ENCODE data around the gene CXCL16.

The CXCL16 gene

DNA sequence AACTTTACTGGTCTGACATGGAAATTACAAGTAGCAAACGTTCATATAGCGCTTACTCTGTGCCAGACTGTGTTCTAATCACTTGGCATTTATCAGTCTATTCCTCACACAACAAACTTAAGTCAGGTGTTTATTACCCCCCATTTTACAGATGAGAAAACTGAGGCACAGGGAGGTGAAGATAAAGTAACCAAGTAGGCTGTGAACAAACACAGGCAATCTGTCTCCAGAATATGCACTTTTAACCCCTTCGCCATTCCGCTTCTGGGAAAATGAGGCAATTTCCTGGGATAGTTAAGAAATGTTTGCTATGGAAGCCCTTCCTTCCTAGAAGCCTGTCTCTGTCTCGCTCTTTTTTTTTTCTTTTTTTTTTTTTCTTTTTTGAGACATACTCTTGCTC is 12.2 kb upstream of the CXCL16 start:
- H3K4me3 ChIP-seq (ENCODE audit: control insufficient read depth, low read depth, low read length) = no peak overlapping the region
- TF ChIP-seq, protein P1, sequence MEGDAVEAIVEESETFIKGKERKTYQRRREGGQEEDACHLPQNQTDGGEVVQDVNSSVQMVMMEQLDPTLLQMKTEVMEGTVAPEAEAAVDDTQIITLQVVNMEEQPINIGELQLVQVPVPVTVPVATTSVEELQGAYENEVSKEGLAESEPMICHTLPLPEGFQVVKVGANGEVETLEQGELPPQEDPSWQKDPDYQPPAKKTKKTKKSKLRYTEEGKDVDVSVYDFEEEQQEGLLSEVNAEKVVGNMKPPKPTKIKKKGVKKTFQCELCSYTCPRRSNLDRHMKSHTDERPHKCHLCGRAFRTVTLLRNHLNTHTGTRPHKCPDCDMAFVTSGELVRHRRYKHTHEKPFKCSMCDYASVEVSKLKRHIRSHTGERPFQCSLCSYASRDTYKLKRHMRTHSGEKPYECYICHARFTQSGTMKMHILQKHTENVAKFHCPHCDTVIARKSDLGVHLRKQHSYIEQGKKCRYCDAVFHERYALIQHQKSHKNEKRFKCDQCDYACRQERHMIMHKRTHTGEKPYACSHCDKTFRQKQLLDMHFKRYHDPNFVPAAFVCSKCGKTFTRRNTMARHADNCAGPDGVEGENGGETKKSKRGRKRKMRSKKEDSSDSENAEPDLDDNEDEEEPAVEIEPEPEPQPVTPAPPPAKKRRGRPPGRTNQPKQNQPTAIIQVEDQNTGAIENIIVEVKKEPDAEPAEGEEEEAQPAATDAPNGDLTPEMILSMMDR (IDR thresholded peaks at IDR 0.05; ENCODE audit: control insufficient read depth, insufficient read depth, low read depth, low read length, missing control alignments) = no peak
- no peak for DNase-seq (ENCODE audit: low read depth)

- no peak overlapping the region for H3K4me3 ChIP-seq (ENCODE audit: control insufficient read depth, low read depth, low read length)
- TF ChIP-seq, protein P1 (IDR thresholded peaks at IDR 0.05; ENCODE audit: control insufficient read depth, insufficient read depth, low read depth, low read length, missing control alignments) = no peak
- DNase-seq (ENCODE audit: low read depth) = no peak
Measured at GRCh38 chr17:4750606-4751005, 10.9 kb upstream of the CXCL16 start.

DNA sequence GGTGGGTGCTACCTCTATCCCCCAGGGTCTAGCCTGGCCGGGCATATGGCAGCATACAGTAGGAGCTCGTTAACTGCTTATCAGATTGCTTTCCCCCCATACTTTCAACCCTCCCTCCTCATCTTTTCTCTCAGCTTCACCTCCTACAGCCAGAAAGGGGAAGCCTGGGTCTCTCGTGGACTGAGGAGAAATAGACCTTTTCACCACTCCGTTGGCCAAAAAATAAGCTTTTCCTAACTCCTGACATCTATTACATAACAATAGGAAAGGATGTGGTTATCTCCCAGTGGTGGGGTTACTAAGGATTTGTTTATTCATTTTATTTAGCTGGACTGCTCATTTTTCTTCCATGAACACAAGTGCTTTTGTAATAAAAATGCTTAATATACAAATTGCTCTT is 9.0 kb upstream of the CXCL16 start:
- TF ChIP-seq, protein P1 (IDR thresholded peaks at IDR 0.05; ENCODE audit: control insufficient read depth, insufficient read depth, low read depth, low read length, missing control alignments) = no peak
- no peak overlapping the region for H3K4me3 ChIP-seq (ENCODE audit: control insufficient read depth, low read depth, low read length)

GRCh38 chr17:4747847-4748246 is 8.1 kb upstream of the CXCL16 start:
- no peak for DNase-seq (ENCODE audit: low read depth)
- no peak overlapping the region for H3K4me3 ChIP-seq (ENCODE audit: control insufficient read depth, low read depth, low read length)

More for the DNA sequence above, 9.0 kb upstream of the CXCL16 start:
- no peak for DNase-seq (ENCODE audit: low read depth)

DNA sequence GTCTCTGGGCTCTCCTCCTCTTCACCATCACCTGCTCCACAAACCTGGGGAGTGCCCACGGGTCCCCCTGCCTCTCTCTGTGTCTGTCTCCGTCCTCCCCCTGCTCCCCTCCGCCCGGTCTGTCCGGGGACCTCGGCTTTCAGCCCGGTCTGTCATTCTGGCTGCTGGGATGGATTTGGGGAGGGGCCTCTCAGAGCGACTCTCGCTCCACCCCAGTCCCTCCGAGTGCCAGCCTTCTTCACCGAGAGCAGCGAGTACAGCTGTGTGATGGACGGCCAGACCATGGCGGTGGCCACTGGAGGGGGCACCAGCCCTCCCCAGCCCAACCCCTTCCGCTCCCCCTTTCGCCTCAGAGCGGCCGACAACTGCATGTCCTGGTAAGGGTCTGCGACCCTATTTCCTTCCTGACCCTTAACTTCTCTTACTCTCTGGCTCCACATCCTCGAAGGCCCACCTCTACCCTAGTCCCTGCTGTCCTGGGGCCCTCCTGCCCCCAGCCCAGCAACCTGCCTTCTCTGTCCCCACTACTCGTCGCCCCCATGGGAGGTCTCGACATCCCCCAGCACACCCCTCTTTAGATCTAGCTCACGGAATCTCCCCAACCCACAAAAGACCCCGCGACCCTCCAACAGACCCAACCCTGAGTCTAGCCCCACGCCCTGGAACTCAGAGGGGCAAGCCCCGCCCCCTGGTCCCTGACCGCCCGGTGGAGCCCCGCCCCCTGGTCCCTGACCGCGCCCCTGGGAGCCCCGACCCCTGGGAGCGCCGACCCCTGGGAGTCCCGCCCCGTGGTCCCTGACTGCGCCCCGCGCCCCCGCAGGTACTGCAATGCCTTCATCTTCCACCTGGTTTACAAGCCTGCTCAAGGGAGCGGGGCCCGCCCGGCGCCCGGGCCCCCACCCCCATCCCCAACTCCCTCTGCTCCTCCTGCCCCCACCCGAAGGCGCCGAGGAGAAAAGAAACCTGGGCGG is 5.6 kb upstream of the CXCL16 start:
- no peak for DNase-seq (ENCODE audit: low read depth)
- TF ChIP-seq, protein P1 (IDR thresholded peaks at IDR 0.05; ENCODE audit: control insufficient read depth, insufficient read depth, low read depth, low read length, missing control alignments) = no peak
- H3K4me3 ChIP-seq (ENCODE audit: control insufficient read depth, low read depth, low read length) = no peak overlapping the region

More at GRCh38 chr17:4747847-4748246, 8.1 kb upstream of the CXCL16 start:
- TF ChIP-seq, protein P1 (IDR thresholded peaks at IDR 0.05; ENCODE audit: control insufficient read depth, insufficient read depth, low read depth, low read length, missing control alignments) = no peak

GRCh38 chr17:4743898-4744297 is 4.2 kb upstream of the CXCL16 start:
- DNase-seq (ENCODE audit: low read depth) = no peak
- TF ChIP-seq, protein P1 (IDR thresholded peaks at IDR 0.05; ENCODE audit: control insufficient read depth, insufficient read depth, low read depth, low read length, missing control alignments) = no peak
- no peak overlapping the region for H3K4me3 ChIP-seq (ENCODE audit: control insufficient read depth, low read depth, low read length)

Measured in AG09309 (cell line).